ENCODE measurements around the gene UMAD1. TPM values are rescaled to one million over a fixed set of nuclear protein-coding genes. Genes with fewer than 3 reads are reported as not detected.

UMAD1 gene
- total and polyA plus RNA-seq, 12 donors: 3.5 to 24.7 (median 17.0) TPM

DNA sequence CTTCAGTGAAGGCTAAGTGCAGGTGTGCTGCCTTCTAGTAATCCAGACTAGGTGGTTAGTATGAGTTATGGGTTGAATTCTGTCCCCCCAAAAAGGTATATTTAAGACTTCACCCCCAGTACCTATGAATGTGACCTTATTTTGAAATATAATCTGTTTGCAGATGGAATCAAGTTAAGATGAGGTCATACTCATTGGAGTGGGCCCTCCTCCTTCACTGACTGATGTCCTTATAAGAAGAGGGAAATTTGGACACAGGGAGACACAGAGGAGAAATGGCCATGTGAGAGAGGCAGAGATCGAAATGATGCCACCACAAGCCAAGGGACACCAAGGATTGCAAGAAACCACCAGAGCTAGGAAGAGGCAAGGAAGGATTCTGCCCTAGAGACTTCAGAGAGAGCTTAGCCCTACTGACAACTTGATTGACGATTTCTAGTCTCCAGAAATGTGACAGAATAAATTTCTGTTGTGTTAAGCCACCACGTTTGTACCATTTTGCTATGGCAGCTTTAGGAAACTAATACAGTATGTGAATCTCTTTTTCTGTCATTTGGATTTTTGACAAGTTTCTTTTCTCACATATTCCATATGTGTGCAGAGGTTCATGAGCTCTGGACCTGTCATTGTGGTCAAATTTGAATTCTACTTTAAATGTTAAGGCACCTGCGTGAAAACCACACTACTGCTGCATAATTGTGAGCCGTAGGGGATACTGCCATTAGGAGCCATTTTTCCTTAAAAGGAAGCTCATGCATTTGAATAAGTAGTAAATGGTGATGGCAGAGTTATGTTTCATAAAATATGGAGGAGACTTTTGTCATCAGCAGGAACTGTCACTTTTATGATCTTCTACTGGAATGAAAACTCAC lies 80.4 kb downstream of the UMAD1 start:
- WGBS, 2 donors: 96 to 97% methylated on average over 5 of the region's 5 CpGs
- H3K9me3 ChIP-seq: no peaks in the 10 kb centered on the region
- H3K27ac ChIP-seq: no peak overlapping the region
- no peak overlapping the region for H3K4me3 ChIP-seq
- H3K27me3 ChIP-seq: no peaks in the 10 kb centered on the region
- H3K4me1 ChIP-seq: peaks cover 0 to 42% (median 16%) of the 10 kb centered on the region in 9 donors
- intact Hi-C loops (cut with DNase I): no loop called here
- DNase-seq (no peak), ATAC-seq (no peak)
- no peaks in the 10 kb centered on the region for H3K36me3 ChIP-seq
- no peak for TF ChIP-seq CTCF (IDR thresholded peaks at IDR 0.05)

DNA sequence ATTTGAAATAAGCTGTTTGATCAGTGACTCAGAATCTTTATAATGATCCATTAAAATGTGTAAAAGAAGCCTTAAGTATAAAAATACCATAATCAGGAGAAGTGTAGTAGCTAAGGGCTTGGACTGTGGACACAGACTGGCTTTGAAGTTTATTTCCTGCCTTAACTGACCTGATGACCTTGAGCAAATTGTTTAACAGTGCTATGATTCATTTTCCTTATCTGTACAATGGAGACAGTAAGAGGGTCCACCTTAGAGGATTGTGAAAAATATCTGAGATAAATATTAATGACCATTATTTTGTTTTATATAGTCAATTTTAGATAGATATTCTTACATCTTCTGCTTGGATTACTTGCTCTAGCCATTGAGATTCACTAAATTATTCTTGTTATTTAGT lies 91.2 kb downstream of the UMAD1 start:
- DNase-seq: no peak
- peak in 4 of 8 donors; percentile 60 to 83 (median 70) for ATAC-seq
- Histone ChIP-seq H3K27me3 (no peaks in the 10 kb centered on the region), H3K36me3 (no peaks in the 10 kb centered on the region), H3K4me1 (peaks cover 0 to 38% (median 16%) of the 10 kb centered on the region in 9 donors), H3K4me3 (no peak overlapping the region), H3K27ac (peak overlapping the region in 6 of 10 donors; percentile 2 to 56 (median 20)), H3K9me3 (peaks cover 0 to 5% (median 0%) of the 10 kb centered on the region in 11 donors)
- intact Hi-C loops (cut with DNase I): no loop called here
- no peak for TF ChIP-seq CTCF (IDR thresholded peaks at IDR 0.05)

DNA sequence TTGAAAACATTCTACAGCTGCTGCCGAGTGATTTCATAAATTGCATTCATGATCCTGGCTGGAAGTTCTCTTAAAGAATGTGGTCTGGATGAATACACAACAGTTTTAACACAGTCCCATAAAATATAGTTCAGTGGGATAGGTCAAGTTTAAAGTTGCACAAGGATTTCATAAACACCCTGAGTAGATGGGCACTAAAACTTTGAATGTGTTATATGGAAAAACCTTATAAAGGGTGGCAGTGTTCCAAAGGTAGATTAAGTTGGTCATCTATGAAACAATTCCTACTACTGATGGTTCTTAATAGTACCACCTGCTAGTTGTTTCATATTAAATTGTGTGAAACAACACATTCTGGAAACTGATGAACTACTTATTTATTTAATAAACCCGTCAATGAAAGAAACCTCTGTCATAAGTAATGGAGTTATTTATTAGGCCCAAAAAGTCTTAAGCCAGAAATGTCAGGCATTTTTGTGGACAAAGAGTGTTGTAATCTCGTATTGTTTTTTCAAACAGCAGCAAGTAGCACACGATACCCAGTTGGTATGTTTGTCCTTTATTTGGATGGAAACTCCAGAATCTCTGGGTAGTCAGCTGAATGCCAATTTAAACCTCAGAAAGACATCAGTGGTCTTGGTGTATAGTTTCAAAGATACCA lies 92.2 kb downstream of the UMAD1 start:
- intact Hi-C loops (cut with DNase I): no loop called here
- WGBS, 2 donors: 64 to 77% methylated on average over 4 of the region's 4 CpGs
- H3K27ac ChIP-seq: peak overlapping the region in 4 of 10 donors; percentile 2 to 37 (median 20)
- H3K4me3 ChIP-seq: no peak overlapping the region
- peak in 1 of 8 donors; percentile 17 for ATAC-seq
- no peaks in the 10 kb centered on the region for H3K9me3 ChIP-seq
- no peaks in the 10 kb centered on the region for H3K27me3 ChIP-seq
- no peaks in the 10 kb centered on the region for H3K36me3 ChIP-seq
- peaks cover 0 to 38% (median 16%) of the 10 kb centered on the region in 9 donors for H3K4me1 ChIP-seq
- no peak for TF ChIP-seq CTCF (IDR thresholded peaks at IDR 0.05)
- no peak for DNase-seq

DNA sequence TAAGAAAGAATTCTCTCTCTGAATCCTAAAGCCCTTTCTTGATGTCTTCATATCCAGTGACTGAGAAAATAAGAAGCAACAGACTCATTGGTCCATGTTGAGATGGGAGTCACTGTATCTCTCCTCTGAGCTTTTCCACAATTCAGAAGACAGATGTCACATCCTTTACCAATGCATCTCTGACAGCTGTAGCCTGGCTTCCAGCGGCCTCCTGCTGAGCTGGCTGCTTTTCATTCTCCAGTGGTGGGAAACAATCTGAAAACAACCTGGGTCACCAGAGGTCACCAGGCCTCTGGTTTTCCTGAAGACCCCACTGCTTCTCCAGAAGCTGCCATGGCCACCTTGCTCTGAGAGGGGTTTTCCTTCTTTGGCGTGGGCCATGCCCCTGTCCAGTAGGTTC lies 96.1 kb downstream of the UMAD1 start:
- no peak overlapping the region for H3K4me3 ChIP-seq
- DNase-seq: no peak
- no peaks in the 10 kb centered on the region for H3K36me3 ChIP-seq
- no peak overlapping the region for H3K27ac ChIP-seq
- H3K4me1 ChIP-seq: peaks cover 0 to 55% (median 18%) of the 10 kb centered on the region in 9 donors
- intact Hi-C loops (cut with DNase I): no loop called here
- H3K27me3 ChIP-seq: no peaks in the 10 kb centered on the region
- no peak for TF ChIP-seq CTCF (IDR thresholded peaks at IDR 0.05)
- no peaks in the 10 kb centered on the region for H3K9me3 ChIP-seq
- ATAC-seq: no peak
- 90 to 91% methylated on average over 2 of the region's 2 CpGs for WGBS, 2 donors
